KMS-11 (cell line): ENCODE data around the gene RNF4.

ENCODE experiments used
- H2AFZ ChIP-seq: fragments of 200-600 bp; sonication (generic); 2 replicates; pipeline ENCODE4 v1.6.1; 2016; ENCODE audit warnings: antibody characterized with exemption, mixed run types, low read depth
- H3K27ac ChIP-seq: fragments of 200-600 bp; sonication (generic); 2 replicates; pipeline ENCODE4 v1.6.1; 2016; ENCODE audit warnings: mild to moderate bottlenecking, mixed run types
- H3K27me3 ChIP-seq: fragments of 200-600 bp; sonication (generic); 2 replicates; pipeline ENCODE4 v1.6.1; 2017; ENCODE audit warnings: mild to moderate bottlenecking, low read depth, mixed run types, moderate library complexity; ENCODE audit not compliant: insufficient read depth
- H3K36me3 ChIP-seq: fragments of 200-600 bp; sonication (generic); 2 replicates; pipeline ENCODE4 v1.6.1; 2017; ENCODE audit warnings: mild to moderate bottlenecking, mixed run types; ENCODE audit not compliant: insufficient read depth
- H3K4me1 ChIP-seq: fragments of 200-600 bp; sonication (generic); 2 replicates; pipeline ENCODE4 v1.6.1; 2016; ENCODE audit warnings: mild to moderate bottlenecking, low read depth, mixed run types; ENCODE audit not compliant: poor library complexity, severe bottlenecking
- H3K4me2 ChIP-seq: fragments of 200-600 bp; sonication (generic); 2 replicates; pipeline ENCODE4 v1.7.0; 2016; ENCODE audit warnings: mild to moderate bottlenecking, mixed run types
- H3K4me3 ChIP-seq: fragments of 200-600 bp; sonication (generic); IDR thresholded peaks from 2 replicates; pipeline ENCODE4 v1.6.1; 2017; ENCODE audit warnings: low read depth, low read length, mixed read lengths; ENCODE audit not compliant: insufficient read depth
- H3K79me2 ChIP-seq: fragments of 200-600 bp; sonication (generic); 2 replicates; pipeline ENCODE4 v1.6.1; 2016; ENCODE audit warnings: low read depth, mixed run types; ENCODE audit not compliant: insufficient read depth
- H3K9ac ChIP-seq: fragments of 200-600 bp; sonication (generic); 2 replicates; pipeline ENCODE4 v1.6.1; 2016; ENCODE audit warnings: mild to moderate bottlenecking, mixed run types
- H4K20me1 ChIP-seq: fragments of 200-600 bp; sonication (generic); 2 replicates; pipeline ENCODE4 v1.6.1; 2016; ENCODE audit warnings: mild to moderate bottlenecking, mixed run types; ENCODE audit not compliant: insufficient read depth
- CTCF ChIP-seq: fragments of 200-600 bp; sonication (generic); conservative IDR thresholded peaks from 2 replicates; pipeline ENCODE4 v1.6.1; 2017; ENCODE audit warnings: low read depth, mild to moderate bottlenecking, antibody characterized with exemption, low read length, moderate library complexity, mixed read lengths

Gene RNF4

GRCh38 chr4:2515830-2516550 is 47.1 kb downstream of the RNF4 start:
- Histone ChIP-seq H3K4me1 (no peaks in the 10 kb centered on the region), H2AFZ (no peak overlapping the region), H4K20me1 (no peaks in the 10 kb centered on the region), H3K79me2 (no peaks in the 10 kb centered on the region), H3K9ac (no peak overlapping the region), H3K4me2 (no peak overlapping the region), H3K36me3 (no peaks in the 10 kb centered on the region), H3K27ac (no peak overlapping the region), H3K27me3 (no peaks in the 10 kb centered on the region), H3K4me3 (no peak overlapping the region)
- TF ChIP-seq CTCF = no peak

- no peaks in the 10 kb centered on the region for H3K36me3 ChIP-seq
- no peaks in the 10 kb centered on the region for H4K20me1 ChIP-seq
- no peak for TF ChIP-seq CTCF
- H3K27me3 ChIP-seq = no peaks in the 10 kb centered on the region
- H3K4me3 ChIP-seq = no peak overlapping the region
- no peaks in the 10 kb centered on the region for H3K79me2 ChIP-seq
- H3K4me1 ChIP-seq = no peaks in the 10 kb centered on the region
- H3K4me2 ChIP-seq = no peak overlapping the region
- no peak overlapping the region for H3K9ac ChIP-seq
- H2AFZ ChIP-seq = no peak overlapping the region
- no peak overlapping the region for H3K27ac ChIP-seq
Observed at GRCh38 chr4:2516635-2517034, 47.7 kb downstream of the RNF4 start.

- Histone ChIP-seq H3K36me3 (no peaks in the 10 kb centered on the region), H3K27ac (no peak overlapping the region), H3K4me1 (no peaks in the 10 kb centered on the region), H2AFZ (no peak overlapping the region), H3K79me2 (no peaks in the 10 kb centered on the region), H3K27me3 (no peaks in the 10 kb centered on the region), H3K4me2 (no peak overlapping the region), H4K20me1 (no peaks in the 10 kb centered on the region), H3K9ac (no peak overlapping the region), H3K4me3 (no peak overlapping the region)
- no peak for TF ChIP-seq CTCF
Observed at GRCh38 chr4:2526559-2526958, 57.7 kb downstream of the RNF4 start.

GRCh38 chr4:2534904-2535375 is 66.0 kb downstream of the RNF4 start:
- no peaks in the 10 kb centered on the region for H3K36me3 ChIP-seq
- H3K79me2 ChIP-seq = peaks cover 23% of the 10 kb centered on the region
- no peaks in the 10 kb centered on the region for H4K20me1 ChIP-seq
- H3K4me3 ChIP-seq = peak overlapping the region; percentile 57
- peak overlapping the region; percentile 54 for H3K4me2 ChIP-seq
- TF ChIP-seq CTCF = no peak
- H3K27ac ChIP-seq = peak overlapping the region; percentile 76
- H3K9ac ChIP-seq = peak overlapping the region; percentile 87; the same call in 1 of the 2 replicates
- H3K27me3 ChIP-seq = no peaks in the 10 kb centered on the region
- peaks cover 3% of the 10 kb centered on the region for H3K4me1 ChIP-seq
- H2AFZ ChIP-seq = peak overlapping the region; percentile 67; the same call in 1 of the 2 replicates
